OCI-LY3 (cell line): Measurements from ENCODE around the gene PGAM1.

Experiments used
- EZH2phosphoT487 ChIP-seq: fragments of 200-600 bp; shearing (Covaris generic); IDR thresholded peaks from 2 replicates; pipeline ENCODE4 v1.6.1; 2018; ENCODE audit warnings: antibody characterized with exemption, mixed run types, low read depth
- TF ChIP-seq, protein P1 (sequence below): fragments of 200-600, 300-600 bp; sonication (generic); IDR thresholded peaks from 2 replicates; pipeline ENCODE4 v1.5.1; 2014; ENCODE audit warnings: antibody characterized with exemption, low read length, low read depth

DNA sequence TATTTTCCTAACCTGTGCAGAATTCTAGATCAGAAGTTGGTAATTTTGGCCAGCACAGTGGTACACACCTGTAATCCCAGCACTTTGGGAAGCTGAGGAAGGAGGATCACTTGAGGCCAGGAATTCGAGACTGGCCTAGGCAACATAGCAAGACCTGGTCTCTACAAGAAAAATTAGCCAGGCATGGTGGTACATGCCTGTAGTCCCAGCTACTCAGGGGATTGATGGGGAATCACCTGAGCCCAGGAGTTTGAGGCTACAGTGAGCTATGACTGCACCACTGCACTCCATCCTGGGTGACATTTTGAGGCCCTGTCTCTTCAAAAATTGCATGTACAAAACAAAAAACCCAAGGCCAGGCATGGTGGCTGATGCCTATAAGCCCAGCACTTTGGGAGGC is 8.6 kb downstream of the PGAM1 start:
- TF ChIP-seq, protein P1, sequence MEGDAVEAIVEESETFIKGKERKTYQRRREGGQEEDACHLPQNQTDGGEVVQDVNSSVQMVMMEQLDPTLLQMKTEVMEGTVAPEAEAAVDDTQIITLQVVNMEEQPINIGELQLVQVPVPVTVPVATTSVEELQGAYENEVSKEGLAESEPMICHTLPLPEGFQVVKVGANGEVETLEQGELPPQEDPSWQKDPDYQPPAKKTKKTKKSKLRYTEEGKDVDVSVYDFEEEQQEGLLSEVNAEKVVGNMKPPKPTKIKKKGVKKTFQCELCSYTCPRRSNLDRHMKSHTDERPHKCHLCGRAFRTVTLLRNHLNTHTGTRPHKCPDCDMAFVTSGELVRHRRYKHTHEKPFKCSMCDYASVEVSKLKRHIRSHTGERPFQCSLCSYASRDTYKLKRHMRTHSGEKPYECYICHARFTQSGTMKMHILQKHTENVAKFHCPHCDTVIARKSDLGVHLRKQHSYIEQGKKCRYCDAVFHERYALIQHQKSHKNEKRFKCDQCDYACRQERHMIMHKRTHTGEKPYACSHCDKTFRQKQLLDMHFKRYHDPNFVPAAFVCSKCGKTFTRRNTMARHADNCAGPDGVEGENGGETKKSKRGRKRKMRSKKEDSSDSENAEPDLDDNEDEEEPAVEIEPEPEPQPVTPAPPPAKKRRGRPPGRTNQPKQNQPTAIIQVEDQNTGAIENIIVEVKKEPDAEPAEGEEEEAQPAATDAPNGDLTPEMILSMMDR = no peak
- TF ChIP-seq EZH2phosphoT487 = no peak
